LNCAP (cell line): ENCODE data around the gene FPR1.

Experiments used
- CTCF ChIP-seq: fragments of 450-650 bp; IDR thresholded peaks from 2 replicates; pipeline ENCODE4 v1.5.1; 2017; ENCODE audit warnings: mild to moderate bottlenecking

Gene FPR1

GRCh38 chr19:51754770-51755169 is 3.1 kb upstream of the FPR1 start:
- no peak for TF ChIP-seq CTCF

- no peak for TF ChIP-seq CTCF
Measured at GRCh38 chr19:51754109-51754508, 2.4 kb upstream of the FPR1 start.

GRCh38 chr19:51750400-51751094 is 1.1 kb downstream of the FPR1 start:
- TF ChIP-seq CTCF, result no peak

- no peak for TF ChIP-seq CTCF
Measured at GRCh38 chr19:51749979-51750378, 1.7 kb downstream of the FPR1 start.

- no peak for TF ChIP-seq CTCF
Measured at GRCh38 chr19:51746731-51747130, 4.9 kb downstream of the FPR1 start.

- no peak for TF ChIP-seq CTCF
Measured at GRCh38 chr19:51743405-51743804, 8.3 kb downstream of the FPR1 start.

- TF ChIP-seq CTCF, result no peak
Measured at GRCh38 chr19:51742789-51743188, 8.9 kb downstream of the FPR1 start.

- no peak for TF ChIP-seq CTCF
Measured at GRCh38 chr19:51740356-51740755, 11.3 kb downstream of the FPR1 start.
